ENCODE measurements around the gene GREM2.

GRCh38 chr1:240496356-240496755 is 115.6 kb downstream of the GREM2 start:
- no peak for TF ChIP-seq POLR2AphosphoS5 (IDR thresholded peaks at IDR 0.05)
- TF ChIP-seq EP300 (IDR thresholded peaks at IDR 0.05) = no peak

Data from gastroesophageal sphincter (tissue), 2 donors.